GM19438 (cell line): ENCODE results near the gene MCF2L2.
"Not testable (repeated sequence)": the region's sequence is repeated elsewhere in the genome, so short reads cannot be mapped to it uniquely, and the experiment has no call there.

Experiments used
- ATAC-seq: cut with Tn5 transposase; IDR thresholded peaks from one replicate; pipeline ENCODE4 v1.9.1; 2021; ENCODE audit warnings: low read depth; ENCODE audit not compliant: unreplicated experiment

The MCF2L2 gene

GRCh38 chr3:183182073-183182472 is 246.3 kb downstream of the MCF2L2 start:
- ATAC-seq, result no peak

- no peak for ATAC-seq
Observed at GRCh38 chr3:183181606-183182005, 246.8 kb downstream of the MCF2L2 start.

GRCh38 chr3:183180784-183181295 is 247.6 kb downstream of the MCF2L2 start:
- ATAC-seq, result no peak

- no peak for ATAC-seq
Observed at GRCh38 chr3:183180110-183180783, 248.2 kb downstream of the MCF2L2 start.

- ATAC-seq, result not testable (repeated sequence)
Observed at GRCh38 chr3:183179550-183179908, 248.9 kb downstream of the MCF2L2 start.

GRCh38 chr3:183178833-183179549 is 249.4 kb downstream of the MCF2L2 start:
- peak; percentile 49 for ATAC-seq

GRCh38 chr3:183178512-183178832 is 249.9 kb downstream of the MCF2L2 start:
- ATAC-seq, result no peak

GRCh38 chr3:183172051-183172639 is 256.3 kb downstream of the MCF2L2 start:
- no peak for ATAC-seq

GRCh38 chr3:183167975-183168374 is 260.4 kb downstream of the MCF2L2 start:
- not testable (repeated sequence) for ATAC-seq

GRCh38 chr3:183163563-183163962 is 264.9 kb downstream of the MCF2L2 start:
- no peak for ATAC-seq

GRCh38 chr3:183161552-183162336 is 266.7 kb downstream of the MCF2L2 start:
- ATAC-seq, result peak; percentile 73

- no peak for ATAC-seq
Observed at GRCh38 chr3:183160616-183161015, 267.8 kb downstream of the MCF2L2 start.

GRCh38 chr3:183159333-183159732 is 269.1 kb downstream of the MCF2L2 start:
- ATAC-seq, result no peak

- ATAC-seq, result peak; percentile 57
Observed at GRCh38 chr3:183158551-183159006, 269.8 kb downstream of the MCF2L2 start.

GRCh38 chr3:183158113-183158512 is 270.3 kb downstream of the MCF2L2 start:
- ATAC-seq, result no peak

- ATAC-seq, result no peak
Observed at GRCh38 chr3:183156266-183156665, 272.2 kb downstream of the MCF2L2 start.

- ATAC-seq, result no peak
Observed at GRCh38 chr3:183155499-183155898, 272.9 kb downstream of the MCF2L2 start.

- ATAC-seq, result no peak
Observed at GRCh38 chr3:183153210-183153950, 275.0 kb downstream of the MCF2L2 start.

GRCh38 chr3:183151821-183152351 is 276.5 kb downstream of the MCF2L2 start:
- no peak for ATAC-seq

GRCh38 chr3:183151086-183151485 is 277.3 kb downstream of the MCF2L2 start:
- ATAC-seq, result no peak
